ENCODE measurements around the gene AP2B1. TPM values are rescaled to one million over a fixed set of nuclear protein-coding genes. Genes with fewer than 3 reads are reported as not detected.

The AP2B1 gene
- total and polyA plus RNA-seq, 9 of the 15 experiments (the other 6 are each of a cell fraction or from before 2014, with no cell fraction given), result 60.1 to 287 (median 105) TPM

GRCh38 chr17:35725802-35726126, 138.6 kb downstream of the AP2B1 start (continued):
- TF ChIP-seq ZNF639 (CRISPR knock-in tag; conservative IDR thresholded peaks at IDR 0.05 in 1 of 2, IDR thresholded peaks at IDR 0.05 in 1 of 2) (no peak), SPI1 (IDR thresholded peaks at IDR 0.05; ENCODE audit: borderline replicate concordance, low read depth, low read length) (no peak), TBL1XR1 (IDR thresholded peaks at IDR 0.05; ENCODE audit: low read length in 2 of 2) (no peak)

GRCh38 chr17:35726127-35726952, 139.2 kb downstream of the AP2B1 start:
- 58% methylated on average over 5 of the region's 6 CpGs for WGBS (ENCODE audit: insufficient coverage, low coverage, missing lambda C conversion rate)
- no peak overlapping the region for H2AFZ ChIP-seq (ENCODE audit: low read depth, low read length)
- no peaks in the 10 kb centered on the region for H3K9me1 ChIP-seq (ENCODE audit: control insufficient read depth, insufficient read depth, low read length)
- H3K4me3 ChIP-seq, result no peak overlapping the region
- H3K4me2 ChIP-seq (ENCODE audit: insufficient read depth, low read length), result no peak overlapping the region
- peaks cover 3% of the 10 kb centered on the region in 2 experiments; a peak in 3 of 5 replicates for H3K4me1 ChIP-seq (replicated peaks in 1 of 2; ENCODE audit: control insufficient read depth in 2 of 2, insufficient read depth in 2 of 2, low read length in 2 of 2)
- no TSS peak for BruUV-seq (replicated peaks)
- TF ChIP-seq NR3C1 (CRISPR knock-in tag; IDR thresholded peaks at IDR 0.05) (no peak), POLR2AphosphoS2 (IDR thresholded peaks at IDR 0.05; ENCODE audit: low read length) (0 out of 2 replicates have a peak, but pooled peaks have one; percentile 10), NFIX (CRISPR knock-in tag; IDR thresholded peaks at IDR 0.05; ENCODE audit: low read depth) (peak; percentile 22; the same call in 1 of the 2 replicates), NFIC (IDR thresholded peaks at IDR 0.05) (peak; percentile 89), RBM22 (IDR thresholded peaks at IDR 0.05; ENCODE audit: low read depth, low read length, poor library complexity, severe bottlenecking) (peak; percentile 40), ZNF780A (CRISPR knock-in tag; IDR thresholded peaks at IDR 0.05) (no peak)
- H3K9ac ChIP-seq (ENCODE audit: insufficient read depth in 1 of 2, low read depth in 2 of 2, low read length in 2 of 2), result no peak overlapping the region
- POLR2A ChIA-PET, result interaction anchor here (0.6 to 1.0 kb wide), 3 partner anchors 21 to 125 kb away, joined by 3 to 4 read pairs (median 3); no protein-coding TSS in a partner anchor
- H3K36me3 ChIP-seq (ENCODE audit: control insufficient read depth, insufficient read depth, low read length), result peaks cover 60% of the 10 kb centered on the region
- H4K20me1 ChIP-seq (replicated peaks; ENCODE audit: control insufficient read depth, insufficient read depth, low read length), result no peaks in the 10 kb centered on the region; the same call in 1 of the 2 replicates
- intact Hi-C loops (cut with micrococcal nuclease), result no loop called here
- no peak overlapping the region for H3K27ac ChIP-seq (ENCODE audit: extremely low read depth, low read depth, low read length)
- H3K27me3 ChIP-seq (ENCODE audit: control insufficient read depth in 2 of 2, insufficient read depth in 2 of 2, low read length in 2 of 2), result no peaks in the 10 kb centered on the region
- CTCF ChIA-PET (ENCODE audit: low intra/inter-chr PET ratio), result no interaction called here
- ATAC-seq, result no peak
- in situ Hi-C loops (cut with MboI), result loop anchor here (25.0 kb wide), 1 partner anchor 1289 kb away; no protein-coding TSS in a partner anchor
- H3K9me3 ChIP-seq (replicated peaks; ENCODE audit: control insufficient read depth, insufficient read depth, low read depth, low read length), result no peaks in the 10 kb centered on the region
- no peak for DNase-seq (ENCODE audit: extremely low read depth in 1 of 4, low spot score in 3 of 4)
- FAIRE-seq, result no peak
- no peaks in the 10 kb centered on the region for H3K79me2 ChIP-seq (ENCODE audit: control insufficient read depth, insufficient read depth, low read length)

All from K562 (cell line).